NB4 (cell line): ENCODE measurements around the gene MERTK.

Source experiments
- CTCF ChIP-seq: IDR thresholded peaks from one replicate; pipeline ENCODE4 v1.5.1; 2012; ENCODE audit warnings: low read depth, low read length
- POLR2A ChIP-seq: IDR thresholded peaks from 2 replicates; pipeline ENCODE4 v1.6.1; 2011; ENCODE audit warnings: mild to moderate bottlenecking; ENCODE audit not compliant: insufficient read length; ENCODE audit errors: extremely low read depth

GRCh38 chr2:111896576-111896975 is 1.8 kb upstream of the MERTK start:
- no peak for TF ChIP-seq CTCF
- no peak for TF ChIP-seq POLR2A
